ENCODE results near the gene GPR39.

The GPR39 gene

GRCh38 chr2:132577686-132578085 lies 161.1 kb downstream of the GPR39 start:
- no peak overlapping the region for H3K27ac ChIP-seq
- TF ChIP-seq ZFX (IDR thresholded peaks at IDR 0.05) (no peak), CTCF (conservative IDR thresholded peaks at IDR 0.05) (no peak)

GRCh38 chr2:132581591-132581990 lies 165.0 kb downstream of the GPR39 start:
- no peak overlapping the region for H3K27ac ChIP-seq
- no peak for TF ChIP-seq CTCF (conservative IDR thresholded peaks at IDR 0.05)
- no peak for TF ChIP-seq ZFX (IDR thresholded peaks at IDR 0.05)

- TF ChIP-seq ZFX (IDR thresholded peaks at IDR 0.05) (no peak), CTCF (conservative IDR thresholded peaks at IDR 0.05) (no peak)
- H3K27ac ChIP-seq = no peak overlapping the region
These were observed 165.6 kb downstream of the GPR39 start for GRCh38 chr2:132581991-132582738.

GRCh38 chr2:132583666-132584360 lies 167.2 kb downstream of the GPR39 start:
- no peak overlapping the region for H3K27ac ChIP-seq
- TF ChIP-seq ZFX (IDR thresholded peaks at IDR 0.05) (no peak), CTCF (conservative IDR thresholded peaks at IDR 0.05) (no peak)

GRCh38 chr2:132584976-132585817 lies 168.6 kb downstream of the GPR39 start:
- no peak overlapping the region for H3K27ac ChIP-seq
- TF ChIP-seq ZFX (IDR thresholded peaks at IDR 0.05) (no peak), CTCF (conservative IDR thresholded peaks at IDR 0.05) (no peak)

GRCh38 chr2:132586101-132586511 lies 169.5 kb downstream of the GPR39 start:
- no peak overlapping the region for H3K27ac ChIP-seq
- no peak for TF ChIP-seq CTCF (conservative IDR thresholded peaks at IDR 0.05)
- no peak for TF ChIP-seq ZFX (IDR thresholded peaks at IDR 0.05)

All from C4-2B (cell line).